Subcutaneous abdominal adipose tissue (tissue), 5 donors: ENCODE measurements around the gene ACAD10.

Source experiments
- H3K27ac ChIP-seq: one replicate; pipeline ENCODE4 v1.7.0; 2013; ENCODE audit warnings: low read depth, mild to moderate bottlenecking, inconsistent platforms, low read length, moderate library complexity
- H3K27me3 ChIP-seq, 5 donors: one replicate each; pipeline ENCODE4 v1.7.0; 2013; ENCODE audit warnings: low read length in 5 of 5, inconsistent platforms in 1 of 5; ENCODE audit not compliant: control insufficient read depth in 5 of 5, insufficient read depth in 4 of 5
- H3K36me3 ChIP-seq, 5 donors: one replicate each; pipeline ENCODE4 v1.7.0; 2013; ENCODE audit warnings: low read length in 5 of 5; ENCODE audit not compliant: control insufficient read depth in 5 of 5, insufficient read depth in 5 of 5
- H3K4me1 ChIP-seq, 5 donors: one replicate each; pipeline ENCODE4 v1.7.0; 2013; ENCODE audit warnings: low read length in 5 of 5, mild to moderate bottlenecking in 3 of 5, moderate library complexity in 1 of 5; ENCODE audit not compliant: control insufficient read depth in 5 of 5, insufficient read depth in 5 of 5
- H3K4me3 ChIP-seq, 5 donors: one replicate each; pipeline ENCODE4 v1.7.0; 2013; ENCODE audit warnings: low read length in 5 of 5, low read depth in 1 of 5
- H3K9ac ChIP-seq, 5 donors: one replicate each; pipeline ENCODE4 v1.7.0; 2013; ENCODE audit warnings: low read length in 5 of 5, mild to moderate bottlenecking in 4 of 5, moderate library complexity in 3 of 5
- H3K9me3 ChIP-seq, 5 donors: one replicate each; pipeline ENCODE4 v1.7.0; 2013; ENCODE audit warnings: low read length in 5 of 5; ENCODE audit not compliant: control insufficient read depth in 5 of 5
- donor health status: healthy.
- donor health status: healthy.
- donor health status: healthy.
- donor health status: healthy.
- donor health status: healthy.

Gene ACAD10

DNA sequence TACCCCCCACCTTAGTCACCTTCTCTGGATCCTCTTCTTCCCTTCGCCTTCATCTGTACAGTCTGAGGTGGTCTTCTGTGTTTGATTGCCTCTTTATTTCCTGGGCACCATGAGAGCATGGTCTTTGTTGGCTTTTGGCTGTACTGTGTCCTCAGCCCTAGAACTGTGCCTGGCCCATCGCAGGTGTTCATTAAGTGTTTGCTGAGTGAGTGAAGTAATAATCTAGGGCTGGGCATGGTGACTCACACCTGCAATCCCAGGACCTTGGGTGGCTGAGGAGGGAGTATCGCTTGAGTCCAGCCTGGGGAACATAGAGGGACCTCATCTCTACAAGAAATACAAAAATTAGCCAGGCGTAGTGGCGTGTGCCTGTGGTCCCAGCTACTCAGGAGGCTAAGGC lies 94.8 kb downstream of the ACAD10 start:
- H3K27ac ChIP-seq, result peak overlapping the region; percentile 40
- H3K9me3 ChIP-seq, result peaks cover 0 to 7% (median 4%) of the 10 kb centered on the region in 5 donors
- H3K4me1 ChIP-seq, result peaks cover 3 to 33% (median 24%) of the 10 kb centered on the region in 5 donors
- H3K9ac ChIP-seq, result no peak overlapping the region
- no peaks in the 10 kb centered on the region for H3K27me3 ChIP-seq
- H3K36me3 ChIP-seq, result peaks cover 6 to 74% (median 59%) of the 10 kb centered on the region in 5 donors
- no peak overlapping the region for H3K4me3 ChIP-seq

DNA sequence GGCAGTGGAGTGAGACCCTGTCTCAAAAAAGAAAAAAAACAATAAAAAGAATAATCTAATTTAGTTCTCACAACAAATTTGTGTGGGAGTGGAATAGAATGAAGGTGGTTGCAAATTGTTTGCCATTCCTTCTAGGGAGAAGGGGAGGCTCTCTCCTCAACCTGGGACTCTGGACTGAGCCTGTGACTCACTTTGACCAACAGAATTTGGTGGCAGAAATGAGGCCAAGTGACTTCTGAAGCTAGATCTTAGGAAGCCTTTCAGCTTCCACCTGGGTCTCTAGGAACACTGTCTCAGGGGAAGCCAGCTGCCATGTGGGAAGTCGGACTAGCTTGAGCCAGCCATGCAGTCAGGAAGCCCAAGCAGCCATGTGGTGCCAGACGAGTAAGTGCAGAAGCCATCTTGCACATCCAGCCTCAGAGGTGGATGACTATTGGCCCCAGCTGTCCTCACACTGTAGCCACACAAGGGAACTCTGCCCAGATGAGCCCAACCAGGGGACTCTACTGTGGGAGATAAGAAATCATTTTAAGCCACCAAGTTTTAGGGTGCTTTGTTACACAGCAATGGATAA lies 95.3 kb downstream of the ACAD10 start:
- Histone ChIP-seq H3K4me1 (peaks cover 3 to 28% (median 18%) of the 10 kb centered on the region in 5 donors), H3K9ac (no peak overlapping the region), H3K27me3 (no peaks in the 10 kb centered on the region), H3K27ac (no peak overlapping the region), H3K9me3 (peaks cover 0 to 7% (median 4%) of the 10 kb centered on the region in 5 donors), H3K4me3 (no peak overlapping the region), H3K36me3 (peaks cover 10 to 78% (median 59%) of the 10 kb centered on the region in 5 donors)

DNA sequence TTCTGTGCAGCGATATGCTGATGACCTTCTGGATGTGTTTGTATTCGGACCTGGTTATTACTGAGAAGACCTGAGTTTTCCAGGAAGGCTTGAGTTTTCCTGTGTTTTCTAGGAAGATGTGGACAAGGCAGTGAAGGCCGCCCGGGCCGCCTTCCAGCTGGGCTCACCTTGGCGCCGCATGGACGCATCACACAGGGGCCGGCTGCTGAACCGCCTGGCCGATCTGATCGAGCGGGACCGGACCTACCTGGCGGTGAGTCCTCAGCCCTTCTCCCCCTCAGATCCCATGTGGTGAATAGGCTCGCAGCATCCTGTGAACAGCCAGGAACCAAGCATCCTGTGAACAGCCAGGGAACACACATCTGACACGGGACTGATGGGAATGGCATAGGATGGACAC lies 97.2 kb downstream of the ACAD10 start:
- H3K4me3 ChIP-seq, result no peak overlapping the region
- no peak overlapping the region for H3K27ac ChIP-seq
- H3K9ac ChIP-seq, result no peak overlapping the region
- H3K36me3 ChIP-seq, result peaks cover 10 to 76% (median 66%) of the 10 kb centered on the region in 5 donors
- peaks cover 0 to 7% (median 4%) of the 10 kb centered on the region in 5 donors for H3K9me3 ChIP-seq
- H3K27me3 ChIP-seq, result no peaks in the 10 kb centered on the region
- peaks cover 0 to 19% (median 5%) of the 10 kb centered on the region in 5 donors for H3K4me1 ChIP-seq

DNA sequence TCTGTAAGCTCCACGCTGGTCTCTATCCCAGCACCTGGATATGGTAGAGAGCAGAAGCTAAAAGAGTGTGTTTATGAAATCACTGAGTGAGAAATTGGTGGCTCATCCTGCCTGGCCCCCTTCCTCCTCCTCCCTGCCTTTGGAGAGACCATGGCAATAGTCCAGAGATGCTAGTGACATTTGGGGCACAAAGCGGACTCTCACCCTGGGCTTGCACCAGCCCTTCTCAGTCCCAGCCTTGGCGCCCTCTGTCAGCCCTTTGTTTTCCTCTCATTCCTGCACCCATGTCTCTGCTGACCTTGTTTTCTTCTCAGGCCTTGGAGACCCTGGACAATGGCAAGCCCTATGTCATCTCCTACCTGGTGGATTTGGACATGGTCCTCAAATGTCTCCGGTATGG lies 99.1 kb downstream of the ACAD10 start:
- H3K27ac ChIP-seq, result peak overlapping the region; percentile 30

DNA sequence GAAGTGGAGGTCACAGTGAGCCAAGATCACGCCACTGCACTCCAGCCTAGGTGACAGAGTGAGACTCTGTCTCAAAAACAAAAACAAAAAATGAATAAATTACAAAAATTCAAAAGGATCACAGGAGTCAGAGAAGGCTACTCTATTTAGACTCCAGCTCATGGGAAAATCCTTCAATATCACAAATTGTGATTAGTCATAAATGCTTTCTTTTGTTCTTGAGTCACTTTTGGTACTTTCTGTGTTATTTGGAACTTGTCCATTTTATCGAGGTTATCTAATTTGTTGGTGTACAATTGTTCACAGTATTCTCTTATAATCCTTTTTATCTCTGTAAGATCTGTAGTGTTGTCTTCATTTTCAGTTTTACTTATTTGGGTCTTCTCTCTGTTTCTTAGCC lies 99.8 kb downstream of the ACAD10 start:
- Histone ChIP-seq H3K4me1 (peaks cover 0 to 28% (median 14%) of the 10 kb centered on the region in 5 donors), H3K9me3 (peaks cover 0 to 7% (median 4%) of the 10 kb centered on the region in 5 donors), H3K9ac (no peak overlapping the region), H3K4me3 (no peak overlapping the region), H3K27me3 (no peaks in the 10 kb centered on the region), H3K27ac (peak overlapping the region; percentile 30), H3K36me3 (peaks cover 10 to 77% (median 68%) of the 10 kb centered on the region in 5 donors)

More for the DNA sequence above, 99.1 kb downstream of the ACAD10 start:
- Histone ChIP-seq H3K4me3 (no peak overlapping the region), H3K9ac (no peak overlapping the region), H3K9me3 (peaks cover 0 to 7% (median 4%) of the 10 kb centered on the region in 5 donors), H3K36me3 (peaks cover 10 to 77% (median 68%) of the 10 kb centered on the region in 5 donors), H3K4me1 (peaks cover 0 to 31% (median 14%) of the 10 kb centered on the region in 5 donors), H3K27me3 (no peaks in the 10 kb centered on the region)

DNA sequence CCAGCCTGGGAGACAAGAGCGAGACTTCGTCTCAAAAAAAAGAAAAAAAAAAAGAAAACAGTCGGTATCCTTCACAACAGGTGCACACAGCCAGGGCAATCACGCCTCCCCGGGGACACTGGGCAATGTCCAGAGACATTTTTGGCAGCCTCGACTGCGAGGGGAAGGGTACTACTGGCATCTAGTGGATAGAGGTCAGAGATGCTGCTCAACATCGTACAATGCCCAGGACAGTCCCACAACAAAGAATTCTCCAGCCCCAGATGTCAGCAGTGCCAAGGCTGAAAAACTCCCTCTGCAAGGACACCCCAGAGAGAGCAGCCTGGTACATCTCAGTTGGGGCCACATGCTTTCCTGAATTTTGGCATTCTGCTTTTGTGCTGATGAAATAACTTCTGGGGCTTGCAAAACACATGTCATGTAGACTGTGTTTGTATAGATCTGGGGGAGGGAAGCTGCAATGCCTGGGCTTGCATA lies 102.4 kb downstream of the ACAD10 start:
- peaks cover 0 to 45% (median 28%) of the 10 kb centered on the region in 5 donors for H3K4me1 ChIP-seq
- H3K36me3 ChIP-seq, result peaks cover 7 to 83% (median 71%) of the 10 kb centered on the region in 5 donors
- no peak overlapping the region for H3K9ac ChIP-seq
- no peak overlapping the region for H3K4me3 ChIP-seq
- H3K9me3 ChIP-seq, result no peaks in the 10 kb centered on the region
- no peaks in the 10 kb centered on the region for H3K27me3 ChIP-seq
- H3K27ac ChIP-seq, result no peak overlapping the region

DNA sequence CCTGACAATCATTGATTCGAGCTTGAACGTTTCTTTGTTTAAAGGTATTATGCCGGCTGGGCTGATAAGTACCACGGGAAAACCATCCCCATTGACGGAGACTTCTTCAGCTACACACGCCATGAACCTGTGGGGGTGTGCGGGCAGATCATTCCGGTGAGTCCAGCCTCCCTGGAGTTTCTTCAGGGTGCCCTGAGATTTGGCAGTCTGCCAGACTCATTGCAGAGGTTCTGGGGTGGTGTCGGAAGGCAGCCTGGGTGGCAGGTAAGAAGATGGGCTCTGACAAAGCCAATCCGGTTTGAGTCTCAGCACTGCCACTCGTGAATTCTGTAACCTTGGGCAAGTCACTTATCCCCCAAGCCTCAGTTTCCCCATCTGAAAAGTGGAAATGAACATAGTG lies 103.9 kb downstream of the ACAD10 start:
- Histone ChIP-seq H3K27me3 (no peaks in the 10 kb centered on the region), H3K9me3 (no peaks in the 10 kb centered on the region), H3K36me3 (peaks cover 5 to 81% (median 68%) of the 10 kb centered on the region in 5 donors), H3K9ac (no peak overlapping the region), H3K4me1 (peaks cover 0 to 45% (median 28%) of the 10 kb centered on the region in 5 donors), H3K4me3 (no peak overlapping the region), H3K27ac (no peak overlapping the region)

DNA sequence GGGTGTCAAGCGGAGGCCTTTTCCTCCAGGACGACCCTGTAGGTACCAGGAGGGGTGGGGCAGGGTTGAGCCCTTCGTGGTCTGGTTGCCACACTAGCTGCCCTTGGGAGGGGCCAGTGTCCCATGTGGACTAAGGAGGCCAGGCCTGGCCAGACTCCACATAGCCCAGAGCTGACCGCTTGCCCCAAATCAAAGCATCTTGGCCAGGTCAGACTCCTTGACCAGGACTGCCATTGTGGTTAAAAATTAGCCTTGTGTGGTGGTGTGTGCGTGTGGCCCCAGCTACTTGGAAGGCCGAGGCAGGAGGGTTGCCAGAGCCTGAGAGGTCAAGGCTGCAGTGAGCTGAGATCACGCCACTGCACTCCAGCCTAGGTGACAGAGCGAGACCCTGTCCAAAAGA lies 105.7 kb downstream of the ACAD10 start:
- H3K36me3 ChIP-seq, result peaks cover 4 to 84% (median 67%) of the 10 kb centered on the region in 5 donors
- H3K27ac ChIP-seq, result peak overlapping the region; percentile 62
- H3K27me3 ChIP-seq, result no peaks in the 10 kb centered on the region
- no peak overlapping the region for H3K4me3 ChIP-seq
- peaks cover 0 to 45% (median 28%) of the 10 kb centered on the region in 5 donors for H3K4me1 ChIP-seq
- H3K9ac ChIP-seq, result peak overlapping the region in 2 of 5 donors; percentile 26 to 45
- H3K9me3 ChIP-seq, result no peaks in the 10 kb centered on the region

DNA sequence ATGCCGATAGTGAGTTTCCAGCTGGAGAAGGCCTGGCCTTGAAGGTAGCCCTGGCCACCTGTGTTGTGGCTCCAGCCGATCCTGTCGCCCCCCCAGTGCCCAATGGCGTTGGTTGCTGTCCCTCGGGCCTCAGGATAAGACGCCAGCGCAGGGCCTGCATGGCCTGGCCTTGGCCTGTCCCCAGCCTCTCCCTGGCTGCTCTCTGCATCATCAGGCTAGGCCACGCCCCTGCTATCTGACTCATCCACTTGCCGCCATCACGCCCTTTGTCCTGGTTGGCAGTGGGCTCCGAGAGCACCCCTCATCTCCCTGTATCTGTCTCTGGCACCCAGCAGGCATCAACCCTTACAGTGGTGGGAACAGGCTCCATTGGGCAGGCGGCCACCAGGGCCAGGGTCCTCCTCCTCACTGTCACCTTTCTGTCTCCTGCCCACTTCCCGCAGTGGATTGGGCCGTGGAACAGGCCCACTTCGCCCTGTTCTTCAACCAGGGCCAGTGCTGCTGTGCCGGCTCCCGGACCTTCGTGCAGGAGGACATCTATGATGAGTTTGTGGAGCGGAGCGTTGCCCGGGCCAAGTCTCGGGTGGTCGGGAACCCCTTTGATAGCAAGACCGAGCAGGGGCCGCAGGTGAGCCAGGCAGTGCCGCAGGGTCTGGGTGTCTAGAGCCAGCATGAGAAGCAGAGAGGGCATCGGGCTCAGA lies 106.5 kb downstream of the ACAD10 start:
- H3K36me3 ChIP-seq, result peaks cover 4 to 84% (median 69%) of the 10 kb centered on the region in 5 donors
- no peak overlapping the region for H3K4me3 ChIP-seq
- H3K9ac ChIP-seq, result peak overlapping the region in 2 of 5 donors; percentile 26 to 45
- H3K27me3 ChIP-seq, result no peaks in the 10 kb centered on the region
- H3K9me3 ChIP-seq, result no peaks in the 10 kb centered on the region
- peaks cover 0 to 40% (median 26%) of the 10 kb centered on the region in 5 donors for H3K4me1 ChIP-seq
- peak overlapping the region; percentile 62 for H3K27ac ChIP-seq

DNA sequence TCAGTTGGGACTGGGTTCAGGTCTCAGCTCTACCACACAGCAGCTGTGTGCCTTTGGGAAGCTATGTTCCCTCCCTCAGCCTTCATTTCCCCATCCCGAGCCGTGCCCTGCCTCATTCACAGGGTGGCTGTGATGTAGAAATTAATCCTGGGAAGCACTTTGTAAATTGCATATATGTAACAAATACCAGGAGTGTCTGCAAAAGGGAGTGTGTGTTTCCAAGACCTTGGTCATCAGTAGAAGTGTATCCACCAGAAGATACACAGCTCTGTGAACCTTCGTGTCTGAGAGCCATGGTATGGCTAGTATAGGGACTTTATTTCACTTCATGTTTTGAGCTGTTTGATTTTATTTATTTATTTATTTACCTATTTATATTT lies 107.0 kb downstream of the ACAD10 start:
- Histone ChIP-seq H3K4me1 (peaks cover 0 to 37% (median 24%) of the 10 kb centered on the region in 5 donors), H3K27ac (peak overlapping the region; percentile 62), H3K36me3 (peaks cover 7 to 87% (median 72%) of the 10 kb centered on the region in 5 donors), H3K4me3 (no peak overlapping the region), H3K27me3 (no peaks in the 10 kb centered on the region), H3K9me3 (no peaks in the 10 kb centered on the region), H3K9ac (no peak overlapping the region)
